OCI-LY3 (cell line): ENCODE results near the gene SLC2A13.

Source experiments
- EZH2phosphoT487 ChIP-seq: fragments of 200-600 bp; shearing (Covaris generic); IDR thresholded peaks from 2 replicates; pipeline ENCODE4 v1.6.1; 2018; ENCODE audit warnings: antibody characterized with exemption, mixed run types, low read depth
- TF ChIP-seq, protein P1 (sequence below): fragments of 200-600, 300-600 bp; sonication (generic); IDR thresholded peaks from 2 replicates; pipeline ENCODE4 v1.5.1; 2014; ENCODE audit warnings: antibody characterized with exemption, low read length, low read depth

DNA sequence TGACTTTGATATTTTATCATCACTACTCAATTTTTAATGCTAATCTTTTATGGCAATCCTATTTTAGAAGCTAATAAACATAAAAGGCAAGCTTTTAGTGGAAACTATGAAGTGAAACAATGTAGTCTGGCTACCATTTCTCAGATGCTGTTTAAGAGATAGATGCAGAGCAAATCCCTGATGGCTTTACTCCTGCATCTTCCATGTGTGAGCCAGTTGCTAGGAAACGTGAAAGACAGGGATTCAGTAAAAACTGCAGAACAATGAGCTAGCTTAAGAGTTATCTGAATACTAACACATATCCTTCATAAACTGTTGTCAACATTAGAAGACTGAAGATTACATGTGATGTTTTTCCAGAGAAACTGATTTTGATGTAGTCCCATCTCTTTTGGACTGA, 112.6 kb downstream of the SLC2A13 start:
- TF ChIP-seq EZH2phosphoT487 = no peak
- TF ChIP-seq, protein P1, sequence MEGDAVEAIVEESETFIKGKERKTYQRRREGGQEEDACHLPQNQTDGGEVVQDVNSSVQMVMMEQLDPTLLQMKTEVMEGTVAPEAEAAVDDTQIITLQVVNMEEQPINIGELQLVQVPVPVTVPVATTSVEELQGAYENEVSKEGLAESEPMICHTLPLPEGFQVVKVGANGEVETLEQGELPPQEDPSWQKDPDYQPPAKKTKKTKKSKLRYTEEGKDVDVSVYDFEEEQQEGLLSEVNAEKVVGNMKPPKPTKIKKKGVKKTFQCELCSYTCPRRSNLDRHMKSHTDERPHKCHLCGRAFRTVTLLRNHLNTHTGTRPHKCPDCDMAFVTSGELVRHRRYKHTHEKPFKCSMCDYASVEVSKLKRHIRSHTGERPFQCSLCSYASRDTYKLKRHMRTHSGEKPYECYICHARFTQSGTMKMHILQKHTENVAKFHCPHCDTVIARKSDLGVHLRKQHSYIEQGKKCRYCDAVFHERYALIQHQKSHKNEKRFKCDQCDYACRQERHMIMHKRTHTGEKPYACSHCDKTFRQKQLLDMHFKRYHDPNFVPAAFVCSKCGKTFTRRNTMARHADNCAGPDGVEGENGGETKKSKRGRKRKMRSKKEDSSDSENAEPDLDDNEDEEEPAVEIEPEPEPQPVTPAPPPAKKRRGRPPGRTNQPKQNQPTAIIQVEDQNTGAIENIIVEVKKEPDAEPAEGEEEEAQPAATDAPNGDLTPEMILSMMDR = no peak
